NCI-H524 treated with DMSO at 0.1 percent for 48 hours (cell line): ENCODE data around the gene PLA2G15.

Experiments
- DNase-seq: peaks from one replicate; lab custom pipeline; 2025; lab: John Stamatoyannopoulos, UW

Gene PLA2G15

DNA sequence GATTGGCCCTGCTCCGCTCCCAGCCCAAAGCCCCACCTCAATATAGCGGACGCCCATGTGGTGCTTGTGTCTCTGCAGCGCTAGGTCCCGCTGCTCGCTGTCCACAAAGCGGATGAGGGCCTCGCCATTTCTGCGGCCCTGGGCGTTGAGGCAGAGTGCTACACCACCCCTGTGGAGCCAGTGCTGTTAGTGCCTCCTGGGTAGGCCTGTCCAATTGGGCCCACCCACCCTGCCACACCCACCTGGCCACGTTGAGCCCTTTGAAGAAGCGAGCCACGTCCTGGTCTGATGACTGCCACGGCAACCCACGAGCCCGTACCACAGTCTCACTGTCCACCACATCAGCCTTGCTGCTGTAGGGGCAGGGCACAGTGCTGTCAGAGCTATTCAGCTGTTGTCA is 12.8 kb upstream of the PLA2G15 start:
- no peak for DNase-seq

DNA sequence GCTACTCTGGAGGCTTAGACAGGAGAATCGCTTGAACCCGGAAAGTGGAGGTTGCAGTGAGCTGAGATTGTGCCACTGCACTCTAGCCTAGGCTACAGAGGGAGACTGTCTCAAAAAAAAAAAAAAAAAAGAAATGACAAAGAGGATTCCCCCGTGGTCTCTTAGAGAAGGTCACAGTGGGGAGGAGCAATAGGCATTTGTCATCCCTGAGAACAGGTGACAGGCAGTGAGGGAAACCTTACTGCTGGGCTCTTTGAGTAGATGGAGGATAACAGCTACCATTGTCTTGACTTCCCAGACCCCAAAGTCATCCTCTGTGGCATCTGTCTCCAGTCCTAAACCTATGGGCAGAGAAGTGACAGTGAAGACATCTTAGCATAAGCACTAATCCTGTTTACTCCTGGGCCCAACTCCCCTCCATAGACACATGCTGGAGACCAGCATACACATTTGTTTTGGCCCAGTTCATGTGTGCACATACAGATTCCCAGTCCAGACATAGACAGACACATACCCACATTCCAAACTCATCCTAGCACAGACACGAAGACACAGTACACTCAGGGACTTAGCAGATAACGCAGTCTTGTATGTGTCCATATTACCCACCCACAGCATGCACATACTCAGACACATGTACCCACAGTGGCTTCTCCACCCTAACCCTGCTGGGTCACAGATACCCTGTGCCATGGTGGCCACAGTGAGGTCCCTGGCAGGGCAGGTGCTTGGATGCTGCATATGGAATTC is 11.9 kb upstream of the PLA2G15 start:
- DNase-seq: no peak

DNA sequence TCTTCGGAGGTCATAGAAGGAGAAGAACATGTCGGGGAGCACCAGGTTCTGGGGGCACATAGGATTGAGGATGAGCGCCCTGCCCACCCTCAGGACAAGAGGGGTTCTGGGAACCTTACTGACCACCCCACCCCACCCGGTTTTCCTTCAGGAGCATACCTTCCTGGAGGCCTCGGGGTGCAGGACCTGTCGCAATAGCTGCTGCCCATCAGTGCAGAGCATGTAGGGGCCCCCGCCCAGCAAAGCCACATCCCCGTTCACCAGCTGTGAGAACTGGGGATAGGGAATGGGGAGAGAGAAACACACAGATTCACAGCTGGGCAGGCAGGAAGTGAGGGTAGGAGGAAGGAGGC is 11.4 kb upstream of the PLA2G15 start:
- no peak for DNase-seq

DNA sequence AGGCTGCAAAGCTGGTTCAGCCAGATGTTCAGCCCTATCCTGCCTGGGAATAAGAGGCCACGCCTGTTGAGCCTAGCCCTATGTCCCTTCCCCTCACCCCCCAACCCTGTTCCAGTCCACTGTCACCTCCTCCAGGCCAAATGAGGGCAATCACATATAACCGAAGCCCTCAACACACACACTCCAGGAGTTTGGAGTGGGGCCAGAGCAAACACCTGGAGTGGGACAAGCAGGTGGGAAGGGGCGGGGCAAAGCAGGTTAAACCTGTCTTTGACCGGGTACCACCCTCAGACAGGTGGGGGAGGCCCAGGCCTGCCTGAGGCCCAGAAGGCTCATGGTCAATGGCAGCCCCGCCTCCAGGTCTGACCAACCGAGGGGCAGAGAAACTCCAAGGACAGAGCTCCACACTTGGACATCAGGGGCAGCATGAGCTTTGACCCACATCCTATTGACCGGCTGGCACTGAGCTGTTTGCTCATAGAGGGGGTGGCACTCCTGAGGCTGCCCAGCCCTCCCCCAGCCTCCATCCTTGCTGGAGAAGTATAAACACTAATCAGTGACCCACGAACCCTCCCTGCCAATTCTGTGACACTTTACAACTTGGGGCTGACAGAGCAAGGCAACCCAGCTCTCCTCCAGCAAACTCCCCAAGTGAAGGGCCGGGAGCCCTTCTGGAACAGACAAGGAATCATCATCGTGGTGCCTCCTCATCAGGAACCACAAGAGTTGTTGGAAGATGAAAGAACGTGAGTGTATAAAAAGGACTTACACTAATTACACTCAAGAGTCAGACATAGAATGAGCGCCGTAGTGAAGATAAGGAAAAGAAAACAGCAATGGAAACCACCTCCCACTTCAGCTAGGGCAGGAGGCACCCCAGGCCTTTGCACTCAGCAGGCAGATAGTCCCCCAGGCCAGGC is 10.7 kb upstream of the PLA2G15 start:
- DNase-seq: no peak

DNA sequence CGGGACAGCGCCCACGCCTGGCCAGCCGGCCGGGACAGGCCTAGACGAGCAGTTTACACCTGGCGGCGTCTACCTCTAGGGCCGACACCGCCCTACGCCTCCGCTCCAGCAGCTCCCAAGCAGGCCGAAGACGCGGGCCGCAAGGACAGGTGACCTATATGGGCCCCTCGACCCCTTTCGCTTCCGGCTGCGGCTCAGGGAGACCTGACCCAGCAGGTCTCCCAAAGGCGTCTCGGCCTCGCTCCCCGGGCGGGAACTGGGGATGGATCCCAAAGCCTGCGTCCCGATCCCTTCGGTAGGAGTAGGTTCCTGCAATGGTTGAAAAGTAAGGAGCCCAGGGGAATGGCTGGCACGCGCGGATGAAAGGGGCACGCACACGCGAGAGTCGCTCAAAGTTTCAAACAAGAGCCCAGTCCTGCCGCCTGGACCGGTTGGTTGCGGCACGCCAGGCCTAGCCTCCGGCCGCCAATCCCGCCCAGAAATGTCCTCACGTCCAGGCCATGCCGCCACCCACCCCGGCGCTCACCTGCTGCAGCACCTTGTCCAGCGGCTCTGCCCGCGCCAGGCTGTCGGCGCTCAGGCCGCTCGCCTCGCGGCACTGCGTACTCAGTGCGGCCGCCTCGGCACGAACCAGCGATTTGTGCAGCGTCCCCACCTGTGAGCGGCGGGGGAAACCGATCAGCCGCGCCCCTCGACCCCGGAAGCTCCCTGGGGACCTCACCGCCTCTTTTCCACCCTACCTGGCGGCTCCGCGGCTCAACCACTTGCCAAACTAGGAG is 9.9 kb upstream of the PLA2G15 start:
- no peak for DNase-seq

DNA sequence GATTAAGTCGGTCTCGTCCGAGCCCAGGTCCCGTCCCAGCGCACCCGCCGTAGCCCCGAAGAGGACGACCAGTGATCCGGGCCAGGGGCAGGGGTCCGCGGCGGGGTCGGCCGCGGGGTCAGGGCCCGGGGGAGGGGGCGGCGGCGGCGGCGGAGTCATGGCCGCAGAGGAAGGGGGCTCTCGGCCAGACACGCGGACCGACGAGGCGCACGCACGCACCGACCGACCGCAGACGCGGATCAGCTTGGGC is 9.4 kb upstream of the PLA2G15 start, which contains the start of gene ESRP2:
Gene ESRP2, minus strand, starts transcription at position 241 of the 250 bp plus-strand sequence. Its CDS starts 82 bp downstream, at position 159.
- no peak for DNase-seq

DNA sequence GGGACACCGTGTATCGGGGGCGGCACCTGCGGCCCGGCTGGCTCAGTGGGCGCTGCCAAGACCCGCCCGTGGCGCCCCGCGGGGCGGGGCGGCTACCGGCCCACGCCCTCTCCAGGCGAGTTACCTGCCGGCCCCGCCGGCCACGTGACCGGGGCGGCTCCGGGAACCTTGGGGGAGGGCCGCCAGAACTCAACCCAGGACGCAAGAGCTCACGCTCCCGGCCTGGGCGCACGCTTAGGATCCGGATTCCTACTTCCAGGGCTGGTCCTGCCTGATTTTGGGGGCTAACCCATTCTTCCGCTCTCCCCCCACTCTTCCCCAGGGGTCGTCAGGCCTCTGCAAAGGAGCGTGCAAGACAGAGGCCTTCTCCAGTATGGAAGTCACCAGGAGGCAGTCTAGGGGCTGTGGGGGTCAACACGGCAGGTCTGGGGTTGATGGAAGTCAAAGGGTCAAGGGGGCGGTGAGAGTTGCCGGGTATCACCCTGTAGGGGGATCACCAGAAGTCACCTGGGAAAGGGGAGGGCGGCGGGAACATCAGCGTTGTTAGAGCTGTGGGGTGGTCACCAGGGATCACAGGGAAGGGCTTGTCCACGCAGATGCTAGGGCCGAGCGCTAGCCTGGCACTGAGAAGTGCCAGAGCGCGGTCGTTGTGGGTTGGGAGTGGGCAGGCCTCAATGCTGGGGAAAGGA is 8.9 kb upstream of the PLA2G15 start:
- DNase-seq: no peak

DNA sequence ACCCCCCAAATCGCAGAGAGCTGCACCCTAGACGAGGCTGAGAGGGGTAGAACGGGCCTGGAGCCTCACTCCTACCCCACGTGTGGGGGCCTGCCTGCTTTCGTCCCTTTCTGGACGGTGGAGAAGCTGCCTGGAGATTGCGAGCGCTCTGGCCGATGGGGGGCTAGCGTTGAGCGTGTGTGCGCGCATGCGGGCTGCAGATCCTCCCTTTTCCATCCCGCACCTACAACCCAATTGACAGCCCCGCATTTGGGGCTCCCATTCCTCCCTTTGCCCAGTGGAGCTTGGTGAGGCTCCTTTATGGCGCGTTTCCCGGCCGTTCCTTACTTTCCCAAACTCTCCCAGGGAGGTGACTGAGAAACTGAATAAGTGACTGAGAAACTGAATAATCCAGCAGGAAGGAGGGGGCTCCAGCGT is 8.3 kb upstream of the PLA2G15 start:
- no peak for DNase-seq

DNA sequence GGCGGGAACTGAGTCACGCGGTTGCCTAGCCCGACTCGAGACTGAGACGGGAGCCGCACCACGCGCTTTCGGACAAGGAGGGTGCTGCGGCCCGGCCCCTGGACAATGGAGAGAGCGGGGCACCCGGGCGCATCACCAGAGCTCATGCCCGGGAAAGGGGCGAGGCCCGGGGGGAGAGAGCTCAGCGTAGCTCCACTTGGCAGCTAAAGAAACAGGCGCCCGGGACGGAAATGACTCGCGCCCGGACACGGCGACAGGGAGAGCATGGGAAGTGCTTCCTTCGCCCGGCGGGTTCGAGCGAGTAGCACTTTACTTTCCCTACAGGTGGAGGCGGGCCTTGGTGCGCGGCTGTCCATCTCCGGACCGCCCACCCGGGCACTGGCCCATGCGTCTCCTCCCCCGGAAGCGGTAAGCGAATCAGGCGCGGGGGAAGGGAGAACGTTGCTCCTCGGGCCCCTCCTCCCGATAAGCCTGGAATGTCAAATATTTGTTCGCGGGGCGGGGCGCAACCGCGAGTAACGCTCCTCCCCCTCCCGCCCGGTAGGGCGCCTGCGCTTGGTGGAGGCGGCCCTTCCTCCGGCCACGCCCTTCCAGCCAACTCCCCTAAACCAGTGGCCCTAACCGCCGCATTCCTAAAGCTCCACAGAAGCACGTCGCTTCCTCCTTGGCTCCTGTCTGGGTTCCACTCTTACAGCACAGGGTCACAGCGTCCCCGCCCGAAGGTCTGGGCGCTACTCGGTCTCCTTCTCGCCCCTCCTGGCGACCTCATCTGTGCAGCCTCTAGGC is 7.7 kb upstream of the PLA2G15 start:
- DNase-seq: peak; percentile 94

DNA sequence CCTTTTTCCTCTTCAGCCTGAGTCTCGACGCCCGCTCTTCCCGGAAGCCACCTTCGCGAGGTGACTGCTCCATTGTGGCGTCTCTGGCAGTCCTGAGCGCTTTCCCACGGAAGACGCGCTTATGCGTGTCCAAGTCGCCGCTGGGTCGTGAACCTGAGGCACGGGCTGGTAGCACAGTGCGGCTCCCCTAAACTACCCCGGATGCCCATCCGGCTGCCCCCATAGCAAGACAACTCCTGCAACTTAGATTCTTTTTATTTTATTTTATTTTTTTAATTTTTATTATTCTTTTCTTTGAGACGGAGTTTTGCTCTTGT is 7.2 kb upstream of the PLA2G15 start:
- DNase-seq: no peak

DNA sequence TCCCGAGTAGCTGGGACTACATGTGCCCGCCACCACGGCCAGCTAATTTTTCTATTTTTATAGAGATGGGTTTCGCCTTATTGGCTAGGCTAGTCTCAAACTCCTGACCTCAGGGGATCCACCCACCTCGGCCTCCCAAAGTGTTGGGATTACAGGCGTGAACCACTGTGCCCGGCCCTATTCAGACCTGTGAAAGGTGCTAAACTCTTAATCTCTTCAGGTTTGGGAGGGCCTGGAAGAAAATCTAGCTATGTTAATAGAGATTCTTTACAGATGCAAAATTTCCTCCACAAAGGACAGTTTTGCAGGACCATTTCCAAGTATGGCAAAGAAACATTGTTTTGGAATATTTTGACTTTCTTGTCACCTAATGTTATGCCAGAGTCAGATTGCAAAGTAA is 3.1 kb upstream of the PLA2G15 start:
- DNase-seq: no peak

DNA sequence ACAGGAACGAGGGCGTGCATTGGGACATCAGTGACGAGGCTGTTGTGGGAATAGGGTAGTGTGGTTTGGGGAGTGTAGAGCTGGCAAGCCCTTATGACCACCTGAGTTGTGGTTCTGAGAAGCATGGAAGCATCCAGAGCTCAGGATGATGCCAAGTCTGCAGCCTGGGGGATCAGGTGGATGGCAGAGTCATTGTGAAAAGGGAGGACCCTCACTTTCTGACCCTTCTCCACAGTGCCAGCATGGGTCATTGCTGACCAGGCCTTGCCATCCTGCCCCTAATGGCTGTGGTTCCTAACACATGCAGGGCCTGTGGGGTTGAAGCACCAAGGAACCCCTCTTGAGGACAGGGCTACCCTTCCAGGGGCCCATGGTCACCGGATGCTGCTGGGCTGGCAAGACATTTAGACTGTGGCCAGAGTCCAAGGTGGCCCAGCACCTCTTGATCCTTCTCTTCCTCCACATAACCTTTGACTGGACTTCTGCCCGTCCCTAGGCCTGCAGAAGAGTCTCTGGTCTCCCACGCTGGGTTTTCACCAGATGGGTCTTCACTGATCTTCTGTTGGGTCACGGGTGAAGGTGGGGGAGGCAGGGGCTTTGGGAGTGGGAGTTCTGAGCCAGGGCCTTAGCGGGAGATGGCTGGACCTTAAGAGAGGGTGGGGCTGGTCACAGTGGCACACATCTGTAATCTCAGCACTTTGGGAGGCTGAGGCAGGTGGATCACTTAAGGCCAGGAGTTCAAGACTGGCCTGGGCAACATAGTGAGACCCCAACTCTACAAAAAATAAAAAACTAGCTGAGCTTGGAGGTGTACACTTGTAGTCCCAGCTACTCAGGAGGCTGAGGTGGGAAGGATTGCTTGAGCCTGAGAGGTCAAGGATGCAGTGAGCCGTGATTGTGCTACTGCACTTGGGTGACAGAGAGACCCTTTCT is 2.0 kb upstream of the PLA2G15 start:
- no peak for DNase-seq

DNA sequence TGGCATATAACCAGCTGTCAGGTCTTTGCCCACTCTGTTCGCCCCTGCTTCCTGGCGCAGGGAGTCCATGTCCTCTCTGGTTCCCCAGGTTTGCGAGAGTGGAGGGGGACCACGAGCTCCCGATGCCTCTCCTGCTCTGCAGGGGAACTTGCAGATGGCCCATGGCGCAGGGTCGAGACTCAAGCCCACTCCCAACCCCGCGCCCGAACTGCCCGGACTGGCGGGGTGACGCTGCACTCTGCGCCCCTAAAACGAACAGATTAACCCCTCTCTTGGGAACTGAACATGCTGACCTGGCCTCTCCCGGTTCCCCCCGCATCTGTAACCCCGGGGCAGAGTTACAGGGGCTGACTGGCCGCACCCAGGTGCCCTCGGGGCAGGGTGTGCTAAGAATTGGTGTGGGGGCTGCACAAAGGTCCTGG is 681 bp upstream of the PLA2G15 start:
- no peak for DNase-seq

DNA sequence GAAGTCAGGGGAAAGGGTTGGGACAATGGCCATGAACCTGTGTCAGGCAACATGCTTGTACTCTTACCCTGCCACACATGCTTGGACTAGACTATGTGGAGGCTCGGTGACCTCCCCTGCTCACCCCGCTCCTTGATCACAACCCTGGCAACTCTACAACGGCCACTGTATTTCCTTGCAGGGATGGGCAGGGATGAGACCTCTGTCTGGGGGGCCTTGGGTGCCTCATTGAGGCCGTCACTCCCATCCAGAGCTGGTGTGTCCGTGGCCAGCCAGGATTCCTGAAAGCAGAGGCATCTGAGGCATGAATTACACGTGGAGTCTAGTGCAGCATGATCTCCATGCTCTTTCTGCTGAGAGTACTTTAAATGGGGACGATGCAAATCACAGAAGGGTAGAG is 948 bp downstream of the PLA2G15 start:
- DNase-seq: no peak

DNA sequence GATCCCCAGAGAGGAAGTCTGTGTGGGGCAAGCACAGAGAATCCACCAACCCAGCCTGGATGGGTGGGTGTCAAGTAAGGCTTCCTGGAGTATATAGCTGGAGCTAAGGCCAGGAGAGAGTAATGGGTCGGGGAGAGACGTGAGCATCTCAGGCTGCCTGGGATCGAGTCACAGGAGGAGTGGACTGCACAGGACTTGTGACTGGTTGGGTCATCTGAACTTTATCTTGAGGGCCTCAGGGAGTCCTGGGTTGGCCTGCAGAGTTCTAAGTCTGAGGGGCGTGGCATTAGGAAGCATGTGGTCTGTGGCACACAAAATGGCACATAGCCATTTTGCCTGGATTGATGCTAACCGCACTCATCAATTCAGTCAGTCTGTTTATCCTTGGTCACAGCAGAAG is 1.5 kb downstream of the PLA2G15 start:
- DNase-seq: no peak

DNA sequence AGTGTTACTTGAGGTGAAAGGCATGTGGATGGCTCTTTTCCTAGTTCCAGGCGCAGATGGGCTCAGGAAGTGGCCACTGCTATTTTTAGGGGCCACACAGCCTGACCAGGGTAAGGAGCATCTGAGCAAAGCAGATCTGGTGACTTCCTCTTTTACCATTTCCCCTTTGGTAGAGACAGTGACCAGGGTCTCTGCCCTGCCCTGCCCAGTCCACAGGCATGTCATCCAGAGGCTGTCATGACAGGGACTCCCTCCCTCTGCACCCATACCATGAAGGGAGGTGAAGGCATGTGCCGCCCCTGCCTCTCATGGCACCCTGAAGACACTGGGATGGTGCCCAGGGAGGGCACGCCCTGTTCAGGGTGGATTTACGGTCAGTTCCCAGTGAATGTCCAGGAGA is 2.2 kb downstream of the PLA2G15 start:
- no peak for DNase-seq

DNA sequence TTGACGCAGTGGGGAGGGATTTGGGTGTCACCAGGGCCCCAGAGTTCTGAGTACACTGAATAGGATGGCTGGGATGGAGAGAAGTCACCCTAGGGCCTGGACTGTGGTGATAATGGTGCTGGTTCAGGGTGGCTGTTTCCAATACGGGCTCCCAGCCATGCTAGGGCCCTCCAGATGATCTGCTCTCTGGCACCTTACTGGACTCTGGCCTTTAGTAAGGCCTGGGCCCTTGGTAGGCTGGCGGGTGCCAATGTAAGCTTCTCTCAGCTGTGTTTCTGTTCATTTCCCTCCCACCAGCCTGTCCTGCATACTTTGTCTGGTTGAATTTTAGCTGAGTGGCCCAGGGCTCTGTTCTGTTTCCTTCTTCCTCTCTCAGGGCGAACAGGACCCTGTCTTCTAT is 2.8 kb downstream of the PLA2G15 start:
- DNase-seq: no peak

DNA sequence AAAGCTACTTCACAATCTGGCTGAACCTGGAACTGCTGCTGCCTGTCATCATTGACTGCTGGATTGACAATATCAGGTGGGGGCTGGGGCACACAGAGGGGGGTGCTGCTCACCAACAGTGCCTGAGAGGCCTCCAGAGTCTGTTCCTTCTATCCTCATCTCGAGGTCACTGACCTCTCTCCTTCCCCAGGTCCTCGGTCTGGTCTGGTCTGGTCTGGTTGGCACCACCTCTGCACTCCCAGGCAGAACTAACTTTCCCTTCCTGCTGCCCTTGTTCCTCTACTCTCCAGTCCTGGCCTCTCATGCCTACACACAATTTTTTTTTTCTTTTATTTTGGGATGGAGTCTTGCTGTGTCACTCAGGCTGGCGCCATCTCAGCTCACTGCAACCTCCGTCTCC is 4.2 kb downstream of the PLA2G15 start:
- no peak for DNase-seq

DNA sequence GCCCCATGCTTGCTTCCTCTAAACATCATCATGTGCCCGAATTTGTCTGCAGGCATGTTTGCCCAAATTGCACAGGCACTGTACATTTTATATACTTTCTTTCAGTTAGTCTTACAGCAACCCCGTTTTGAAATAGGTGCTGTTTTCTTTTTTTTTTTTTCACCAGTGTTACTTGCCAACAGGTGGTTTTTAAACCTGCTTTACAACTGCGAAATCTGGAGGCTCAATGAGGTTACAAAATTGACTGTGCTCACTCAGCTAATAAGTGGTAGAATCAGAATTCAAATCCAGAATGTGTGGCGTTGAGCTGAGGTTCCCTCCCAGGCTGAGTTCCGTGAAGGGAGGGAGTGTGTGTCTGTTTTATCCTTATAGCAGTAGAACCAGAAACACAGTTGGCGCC is 5.8 kb downstream of the PLA2G15 start:
- no peak for DNase-seq

DNA sequence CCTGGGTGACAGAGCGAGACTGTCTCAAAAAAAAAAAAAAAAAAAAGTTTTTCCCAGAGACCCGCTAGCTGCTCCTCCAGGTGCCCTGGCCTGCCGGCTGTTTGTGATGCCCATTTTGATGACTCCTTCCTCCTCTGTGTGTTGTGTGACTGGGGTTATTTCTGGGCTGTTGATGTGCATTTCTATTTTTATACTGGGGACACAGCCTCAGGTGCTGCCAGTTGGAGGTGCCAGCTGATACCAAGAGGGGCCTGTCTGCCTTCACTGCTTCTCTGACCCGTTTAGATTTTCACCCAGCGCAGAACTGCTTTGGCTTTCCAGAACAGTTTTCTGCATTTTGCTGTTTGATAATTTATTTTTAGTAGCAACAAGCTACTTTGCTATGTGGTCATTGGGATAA is 6.7 kb downstream of the PLA2G15 start:
- no peak for DNase-seq

DNA sequence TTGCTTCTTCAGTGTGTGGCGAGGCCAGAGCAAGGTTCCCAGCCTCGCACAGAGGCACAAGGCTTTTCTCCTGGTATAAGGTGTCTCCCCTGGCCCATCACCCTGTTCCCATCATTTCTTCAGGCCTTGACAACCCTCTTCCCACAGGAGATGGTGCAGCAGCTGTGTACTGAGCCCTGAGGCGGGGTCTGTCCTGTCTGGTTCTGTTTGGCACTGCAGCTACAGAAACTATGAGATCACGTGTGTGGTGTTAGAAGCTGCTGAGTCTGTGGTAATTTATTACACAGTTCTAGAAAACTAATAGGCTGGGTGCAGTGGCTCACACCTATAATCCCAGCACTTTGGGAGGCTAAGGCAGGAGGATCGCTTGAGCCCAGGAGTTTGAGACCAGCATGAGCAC is 7.2 kb downstream of the PLA2G15 start:
- no peak for DNase-seq
